ENCODE measurements around the gene DNAJC2. TPM values are rescaled to one million over a fixed set of nuclear protein-coding genes. Genes with fewer than 3 reads are reported as not detected.

Gene DNAJC2
- 10 to 100 TPM; 56.8 to 74.2 (median 59.9) TPM for total RNA-seq
- 34.9 TPM for total RNA-seq (2013)

GRCh38 chr7:103344453-103345149 lies at the start of gene DNAJC2:
Gene DNAJC2 (minus strand): TSS chr7:103344767. CDS start chr7:103344622, 145 bp downstream.
- Mint-ChIP-seq H3K9me3 (no peaks in the 10 kb centered on the region), H3K27me3 (ENCODE audit: low read depth in 2 of 2) (no peaks in the 10 kb centered on the region), H3K27ac (peak within 1 kb of the TSS; percentile 94 to 96), H3K4me3 (peak within 1 kb of the TSS; percentile 99), H3K36me3 (peaks cover 7% of the 10 kb centered on the region), H3K4me1 (peaks cover 55% of the 10 kb centered on the region in 2 donors)
- ATAC-seq, result peak; percentile 87 to 95 (median 92)
- H3K4me3 ChIP-seq (ENCODE audit: low read length), result peak within 1 kb of the TSS; percentile 83
- H3K9me3 ChIP-seq (ENCODE audit: control insufficient read depth, insufficient read depth, low read length), result no peaks in the 10 kb centered on the region
- TF ChIP-seq CTCF (IDR thresholded peaks at IDR 0.05), result no peak
- peak; percentile 76 to 95 for DNase-seq
- 9% methylated on average over 40 of the region's 43 CpGs for WGBS (ENCODE audit: insufficient coverage)
- H3K27me3 ChIP-seq (ENCODE audit: control insufficient read depth, insufficient read depth, low read length), result no peaks in the 10 kb centered on the region
- peaks cover 20% of the 10 kb centered on the region for H3K36me3 ChIP-seq (ENCODE audit: control insufficient read depth, insufficient read depth, low read length)
- intact Hi-C loops (cut with micrococcal nuclease), result loop anchor here (1.0 kb wide), 1 partner anchor 195 kb away; the partner anchor contains the start of gene NAPEPLD
- H3K27ac ChIP-seq (ENCODE audit: low read length), result peak within 1 kb of the TSS; percentile 81
- peaks cover 17% of the 10 kb centered on the region for H3K4me1 ChIP-seq (ENCODE audit: control insufficient read depth, insufficient read depth, low read length)

GRCh38 chr7:103391976-103392375 lies 47.4 kb upstream of the DNAJC2 start:
- Mint-ChIP-seq H3K36me3 (no peaks in the 10 kb centered on the region), H3K4me1 (no peaks in the 10 kb centered on the region), H3K27me3 (ENCODE audit: low read depth in 2 of 2) (peaks cover 2 to 18% of the 10 kb centered on the region in 2 donors), H3K4me3 (no peak overlapping the region), H3K27ac (no peak overlapping the region), H3K9me3 (no peaks in the 10 kb centered on the region)
- H3K27ac ChIP-seq (ENCODE audit: low read length), result no peak overlapping the region
- intact Hi-C loops (cut with micrococcal nuclease), result no loop called here
- H3K4me3 ChIP-seq (ENCODE audit: low read length), result no peak overlapping the region
- no peaks in the 10 kb centered on the region for H3K27me3 ChIP-seq (ENCODE audit: control insufficient read depth, insufficient read depth, low read length)
- ATAC-seq, result no peak
- H3K9me3 ChIP-seq (ENCODE audit: control insufficient read depth, insufficient read depth, low read length), result no peaks in the 10 kb centered on the region
- H3K36me3 ChIP-seq (ENCODE audit: control insufficient read depth, insufficient read depth, low read length), result no peaks in the 10 kb centered on the region
- DNase-seq, result no peak
- no peaks in the 10 kb centered on the region for H3K4me1 ChIP-seq (ENCODE audit: control insufficient read depth, insufficient read depth, low read length)
- WGBS (ENCODE audit: insufficient coverage), result no CpG with 5 or more reads among the region's 2 CpGs
- TF ChIP-seq CTCF (IDR thresholded peaks at IDR 0.05), result no peak

GRCh38 chr7:103391150-103391549 lies 46.6 kb upstream of the DNAJC2 start:
- TF ChIP-seq CTCF (IDR thresholded peaks at IDR 0.05), result no peak
- DNase-seq (no peak), ATAC-seq (no peak)
- H3K36me3 Mint-ChIP-seq, result no peaks in the 10 kb centered on the region
- Histone ChIP-seq H3K36me3 (ENCODE audit: control insufficient read depth, insufficient read depth, low read length) (no peaks in the 10 kb centered on the region), H3K9me3 (ENCODE audit: control insufficient read depth, insufficient read depth, low read length) (no peaks in the 10 kb centered on the region), H3K4me1 (ENCODE audit: control insufficient read depth, insufficient read depth, low read length) (no peaks in the 10 kb centered on the region), H3K27me3 (ENCODE audit: control insufficient read depth, insufficient read depth, low read length) (no peaks in the 10 kb centered on the region), H3K27ac (ENCODE audit: low read length) (no peak overlapping the region), H3K4me3 (ENCODE audit: low read length) (no peak overlapping the region)
- H3K27me3 Mint-ChIP-seq (ENCODE audit: low read depth in 2 of 2), result peaks cover 2 to 18% of the 10 kb centered on the region in 2 donors
- no peak overlapping the region for H3K4me3 Mint-ChIP-seq
- 93% methylated on average over 5 of the region's 5 CpGs for WGBS (ENCODE audit: insufficient coverage)
- no peaks in the 10 kb centered on the region for H3K4me1 Mint-ChIP-seq
- H3K9me3 Mint-ChIP-seq, result no peaks in the 10 kb centered on the region
- intact Hi-C loops (cut with micrococcal nuclease), result no loop called here
- H3K27ac Mint-ChIP-seq, result no peak overlapping the region

GRCh38 chr7:103389263-103389662 lies 44.7 kb upstream of the DNAJC2 start:
- H3K36me3 ChIP-seq (ENCODE audit: control insufficient read depth, insufficient read depth, low read length), result no peaks in the 10 kb centered on the region
- no peak for TF ChIP-seq CTCF (IDR thresholded peaks at IDR 0.05)

More at GRCh38 chr7:103389263-103389662, 44.7 kb upstream of the DNAJC2 start:
- Mint-ChIP-seq H3K4me1 (no peaks in the 10 kb centered on the region), H3K4me3 (no peak overlapping the region), H3K27me3 (ENCODE audit: low read depth in 2 of 2) (peaks cover 2 to 18% of the 10 kb centered on the region in 2 donors), H3K9me3 (no peaks in the 10 kb centered on the region), H3K36me3 (no peaks in the 10 kb centered on the region), H3K27ac (no peak overlapping the region)
- H3K27ac ChIP-seq (ENCODE audit: low read length), result no peak overlapping the region
- intact Hi-C loops (cut with micrococcal nuclease), result no loop called here
- ATAC-seq, result no peak
- no peak for DNase-seq
- H3K4me1 ChIP-seq (ENCODE audit: control insufficient read depth, insufficient read depth, low read length), result no peaks in the 10 kb centered on the region
- no peaks in the 10 kb centered on the region for H3K27me3 ChIP-seq (ENCODE audit: control insufficient read depth, insufficient read depth, low read length)
- no peak overlapping the region for H3K4me3 ChIP-seq (ENCODE audit: low read length)
- 91% methylated on average over 3 of the region's 3 CpGs for WGBS (ENCODE audit: insufficient coverage)
- H3K9me3 ChIP-seq (ENCODE audit: control insufficient read depth, insufficient read depth, low read length), result no peaks in the 10 kb centered on the region
